GM21786 (cell line): ENCODE measurements around the gene UGT1A4.

ENCODE experiments used
- ATAC-seq: cut with Tn5 transposase; IDR thresholded peaks from one replicate; pipeline ENCODE4 v1.9.1; 2021; ENCODE audit not compliant: unreplicated experiment

UGT1A4 gene

DNA sequence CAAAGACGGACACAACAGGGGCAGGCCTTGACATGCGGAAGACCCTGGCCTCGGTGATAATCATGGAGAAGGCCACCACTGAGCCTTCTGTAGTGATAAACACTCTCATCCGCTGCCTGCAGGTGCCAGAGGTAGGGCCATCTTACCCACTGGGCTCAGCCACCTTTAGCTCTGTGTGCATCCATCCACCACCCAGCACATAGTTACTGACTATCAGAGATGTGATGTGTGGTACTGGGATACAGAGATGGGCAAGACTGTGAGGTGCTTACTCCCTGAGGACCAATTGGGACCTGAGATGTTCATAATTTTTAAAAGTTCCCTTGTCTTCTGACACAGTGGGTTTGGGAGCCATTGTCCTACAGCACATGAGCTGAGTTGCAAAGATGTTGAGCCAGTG, 61.2 kb downstream of the UGT1A4 start:
- ATAC-seq = no peak

DNA sequence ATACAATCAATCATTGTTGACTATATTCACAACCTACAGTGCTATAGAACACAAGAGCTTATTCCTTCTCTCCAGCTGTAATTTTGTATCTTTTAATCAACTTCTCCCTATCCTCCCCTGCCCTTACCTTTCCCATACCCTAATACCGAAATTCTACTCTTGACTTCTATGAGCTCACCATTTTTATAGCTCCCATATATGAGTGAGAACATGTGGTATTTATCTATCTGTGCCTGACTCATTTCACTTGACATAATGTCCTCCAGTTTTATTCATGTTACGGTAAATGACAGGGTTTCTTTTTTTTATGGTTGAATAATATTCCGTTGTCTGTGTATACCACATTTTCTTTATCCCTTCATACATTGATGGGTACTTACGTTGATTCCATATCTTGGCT, 62.2 kb downstream of the UGT1A4 start:
- ATAC-seq = no peak

GRCh38 chr2:233789554-233789953, 71.0 kb downstream of the UGT1A4 start:
- no peak for ATAC-seq

DNA sequence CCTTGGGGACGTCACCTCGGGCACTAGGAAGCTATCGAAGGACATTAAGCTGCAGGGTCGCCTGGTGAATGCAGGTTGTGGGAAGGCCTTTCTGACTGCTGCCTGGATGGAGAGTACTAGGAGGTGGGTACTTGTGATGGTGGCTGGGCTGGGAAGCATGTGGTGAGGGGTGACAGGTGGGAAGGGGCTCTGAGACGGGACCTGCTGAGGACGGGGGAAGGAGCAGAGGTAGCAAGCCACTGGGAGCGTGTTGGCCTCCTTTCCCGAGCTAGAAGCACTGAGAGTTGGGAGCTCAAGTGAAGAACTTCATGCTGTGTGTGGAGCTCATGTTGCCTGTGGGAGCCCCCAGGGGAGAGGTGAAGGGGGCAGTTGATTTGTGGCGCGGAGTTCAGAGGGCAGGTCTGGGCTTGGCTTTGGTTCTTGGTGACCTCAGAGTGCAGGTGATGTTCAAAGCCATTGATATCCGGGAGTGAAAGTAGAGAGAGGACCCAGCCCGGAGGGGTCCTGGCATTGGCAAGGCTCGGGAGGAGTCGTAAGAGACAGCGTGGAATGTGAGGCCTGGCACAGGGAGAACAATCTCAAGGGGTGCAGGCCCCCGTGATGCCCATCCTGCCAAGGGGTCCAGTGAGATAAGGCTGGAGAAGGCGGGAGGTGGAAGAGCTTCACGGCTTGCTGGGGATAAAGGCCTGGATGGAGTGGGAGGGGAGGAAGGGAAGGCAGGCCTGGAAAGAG, 72.8 kb downstream of the UGT1A4 start:
- no peak for ATAC-seq

DNA sequence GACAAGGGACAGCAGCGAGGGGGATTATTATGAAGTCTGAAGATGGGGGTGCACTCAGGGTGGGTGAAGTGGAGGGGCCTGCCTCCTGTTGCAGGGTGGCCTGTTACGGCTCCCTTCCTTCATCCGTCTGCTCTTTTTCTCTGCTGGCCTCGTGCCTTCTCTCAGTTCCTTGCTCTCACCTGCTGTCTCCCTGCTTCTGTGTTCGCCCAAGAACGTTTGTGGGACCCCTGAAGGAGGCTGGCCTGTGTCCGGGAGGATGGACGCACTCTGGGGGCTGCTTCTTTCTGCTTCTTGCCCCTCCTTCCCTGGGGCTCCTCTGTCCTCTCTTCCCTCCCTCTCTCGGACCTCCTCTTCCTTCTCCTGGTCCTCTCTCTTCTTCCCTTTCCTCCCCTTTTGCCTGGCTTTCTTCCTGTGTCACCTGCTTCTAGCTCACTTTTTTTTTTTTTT, 73.4 kb downstream of the UGT1A4 start:
- no peak for ATAC-seq

GRCh38 chr2:233792720-233793119, 74.2 kb downstream of the UGT1A4 start:
- ATAC-seq = no peak

DNA sequence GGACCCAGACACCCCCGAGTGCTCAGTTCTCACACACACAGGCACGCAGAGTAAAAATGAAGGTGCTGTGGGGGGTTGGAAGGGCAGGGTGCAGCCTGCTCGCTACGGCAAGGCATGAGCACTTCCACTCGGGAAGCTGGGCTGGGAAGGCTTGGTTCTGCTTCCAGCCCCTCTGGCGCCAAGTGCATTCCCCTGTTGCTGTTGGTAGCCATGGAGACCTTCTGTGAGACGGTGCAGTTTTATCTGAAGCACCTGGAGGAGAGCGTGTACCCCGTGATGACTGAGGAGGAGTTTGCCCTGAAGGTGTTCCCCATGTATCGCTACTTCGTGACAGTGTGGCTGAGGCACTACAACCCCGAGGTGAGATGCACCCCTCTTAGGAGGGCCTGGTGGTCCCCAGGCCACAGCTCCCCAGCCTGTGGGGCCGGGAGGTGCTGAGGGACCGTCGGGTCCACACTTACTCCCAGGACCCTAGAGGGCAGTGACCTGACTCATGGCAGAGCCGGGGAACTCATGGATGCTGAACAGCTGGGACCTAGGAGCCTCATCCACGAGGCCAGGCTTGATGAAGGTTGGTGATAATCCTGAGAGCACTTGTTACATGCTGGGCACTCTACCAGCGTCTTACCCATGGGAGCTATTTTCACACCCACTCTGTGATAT, 75.1 kb downstream of the UGT1A4 start:
- no peak for ATAC-seq

DNA sequence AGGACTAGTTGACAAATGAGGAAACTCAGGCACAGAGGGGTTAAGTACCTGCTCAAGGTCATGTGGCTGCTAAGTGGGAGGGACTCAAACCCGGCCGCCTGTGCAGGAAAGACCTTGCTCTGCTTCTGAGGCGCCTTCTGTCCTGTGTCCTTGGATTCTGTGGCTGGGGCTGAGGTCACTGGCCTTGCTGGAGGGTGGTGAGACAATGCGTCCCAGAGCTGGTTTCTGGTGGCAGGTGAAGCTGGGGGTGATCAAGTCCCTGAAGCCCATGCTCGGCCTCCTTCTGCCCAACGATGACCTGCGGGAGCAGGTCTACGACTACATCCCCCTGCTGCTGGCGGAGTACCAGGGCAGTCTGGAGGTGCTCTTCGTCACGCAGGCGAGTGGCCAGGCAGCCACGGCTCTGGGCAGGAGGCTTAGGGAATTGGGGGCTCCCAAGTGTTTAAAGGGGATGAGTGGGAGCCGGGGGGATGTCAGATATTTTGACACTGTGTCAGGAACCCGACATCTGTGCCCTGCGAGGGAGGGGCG, 75.7 kb downstream of the UGT1A4 start:
- no peak for ATAC-seq

DNA sequence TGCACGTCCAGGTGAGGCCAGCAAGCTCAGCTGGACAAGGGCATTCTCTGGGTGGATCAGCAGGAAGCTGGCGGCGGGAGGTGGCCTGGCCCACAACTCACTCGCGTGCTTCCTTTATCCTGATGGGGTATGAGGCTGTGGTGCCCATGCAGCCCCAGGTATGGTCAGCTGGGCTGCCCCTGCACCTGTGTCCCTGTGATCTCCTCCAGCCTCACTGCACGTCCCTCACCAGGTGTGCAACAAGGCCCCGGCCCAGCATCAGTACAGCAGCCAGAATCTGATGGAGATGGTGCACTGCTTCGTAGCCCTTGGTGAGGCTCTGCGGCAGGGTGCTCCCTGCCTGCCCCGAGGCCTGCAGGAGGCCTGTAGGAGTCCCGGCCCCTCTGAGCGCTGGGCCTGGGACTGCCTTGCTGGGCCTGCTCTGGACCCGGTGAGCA, 77.2 kb downstream of the UGT1A4 start:
- ATAC-seq = no peak

DNA sequence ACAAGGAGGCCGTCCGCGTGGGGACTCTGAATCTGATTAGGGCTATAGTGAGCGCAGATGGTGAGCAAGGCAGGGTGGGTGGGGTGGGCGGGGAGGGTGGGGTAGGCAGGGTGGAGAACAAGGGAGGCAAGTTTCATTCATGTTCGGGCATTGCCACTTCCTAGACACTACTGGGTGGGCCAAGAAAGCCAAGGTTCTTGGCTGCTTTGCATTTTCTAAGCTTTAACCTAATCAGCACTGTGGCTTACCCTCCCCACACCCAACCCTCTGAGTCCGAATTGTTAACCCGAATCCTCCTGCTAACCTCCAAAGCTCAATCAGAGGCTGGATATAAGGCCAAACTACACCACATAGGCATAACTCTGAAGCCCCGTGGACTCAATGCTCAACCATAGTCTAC, 77.7 kb downstream of the UGT1A4 start:
- ATAC-seq = no peak

DNA sequence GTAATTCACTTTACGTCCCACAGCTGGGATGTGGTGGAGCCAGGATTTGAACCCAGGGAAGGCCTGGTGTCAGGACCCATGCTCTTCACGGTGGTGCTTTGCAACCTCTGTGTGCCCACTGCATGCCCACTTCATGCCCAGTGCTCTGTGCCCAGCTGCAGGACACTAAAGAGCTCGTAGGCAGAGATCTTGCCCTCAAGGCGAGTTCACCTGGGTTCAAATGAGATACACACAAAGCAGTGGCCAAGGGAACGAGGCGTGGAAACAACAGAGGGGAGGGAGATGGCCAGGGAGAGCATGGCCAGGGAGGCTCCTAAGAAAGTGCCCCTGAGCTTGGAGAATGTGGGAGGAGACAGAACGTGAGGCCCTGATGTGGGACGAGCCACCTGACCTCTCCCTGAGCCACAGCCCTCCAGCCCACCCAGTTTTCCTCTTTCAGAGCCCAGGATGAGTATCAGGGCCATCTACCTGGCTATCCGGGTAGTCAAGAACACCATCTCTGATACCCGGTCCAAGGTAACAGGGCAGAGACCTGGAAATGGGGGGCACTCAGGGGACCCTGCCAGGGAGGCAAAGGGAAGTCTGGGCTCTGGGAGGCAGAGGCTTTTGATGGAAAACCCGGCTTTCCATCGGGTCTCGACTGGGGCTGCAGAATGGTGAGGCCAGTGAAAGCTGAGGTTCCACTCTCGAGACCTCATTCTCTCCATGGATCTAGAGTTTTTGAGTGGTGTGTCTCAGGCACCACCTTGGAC, 80.0 kb downstream of the UGT1A4 start:
- no peak for ATAC-seq

DNA sequence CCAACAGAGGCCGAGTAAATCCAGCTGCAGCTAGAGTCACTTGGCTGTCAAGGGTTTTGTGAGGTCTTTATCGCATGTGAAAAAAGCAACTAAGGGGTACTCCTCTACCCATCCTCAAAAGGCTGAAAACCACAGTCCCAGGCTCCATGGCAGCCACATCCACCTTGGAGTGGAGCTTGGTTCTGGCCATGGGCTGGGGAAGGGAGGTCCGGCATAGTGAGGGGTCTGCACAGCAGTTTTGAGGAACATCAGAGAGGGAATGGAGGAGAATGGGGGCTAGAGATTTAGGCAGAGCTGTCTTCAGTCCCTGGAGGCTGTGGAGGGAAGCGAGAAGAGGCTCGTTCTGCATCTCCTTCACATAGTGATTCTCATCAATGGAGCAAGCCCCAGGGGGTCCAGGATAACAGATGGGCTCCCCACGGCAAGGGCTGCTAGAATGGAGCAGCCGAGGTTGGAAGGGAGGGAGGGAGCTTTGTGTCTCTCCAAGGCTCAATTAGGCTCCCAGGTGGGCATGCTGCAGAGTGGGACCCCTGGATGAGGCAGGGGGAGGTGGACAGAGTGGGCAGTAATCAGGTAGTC, 80.6 kb downstream of the UGT1A4 start:
- ATAC-seq = no peak

DNA sequence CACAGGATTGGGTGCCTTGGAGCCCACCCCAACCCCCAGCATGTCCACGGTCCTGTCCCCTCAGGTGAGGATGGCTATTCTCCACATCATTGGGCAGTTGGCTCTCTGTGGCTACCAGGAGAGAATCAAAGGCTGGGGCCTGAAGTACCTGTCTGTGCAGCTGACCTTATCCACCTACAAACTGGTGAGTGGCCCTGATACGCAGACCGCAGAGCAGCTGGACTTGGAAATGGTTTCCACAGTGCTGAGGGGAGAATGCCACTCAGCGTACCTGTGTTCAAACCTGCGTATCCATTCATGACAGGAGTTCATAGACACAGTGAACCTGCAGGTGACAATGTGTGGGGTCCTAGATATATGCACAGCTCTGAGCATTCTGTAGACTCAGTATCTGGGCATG, 81.2 kb downstream of the UGT1A4 start:
- ATAC-seq = no peak

DNA sequence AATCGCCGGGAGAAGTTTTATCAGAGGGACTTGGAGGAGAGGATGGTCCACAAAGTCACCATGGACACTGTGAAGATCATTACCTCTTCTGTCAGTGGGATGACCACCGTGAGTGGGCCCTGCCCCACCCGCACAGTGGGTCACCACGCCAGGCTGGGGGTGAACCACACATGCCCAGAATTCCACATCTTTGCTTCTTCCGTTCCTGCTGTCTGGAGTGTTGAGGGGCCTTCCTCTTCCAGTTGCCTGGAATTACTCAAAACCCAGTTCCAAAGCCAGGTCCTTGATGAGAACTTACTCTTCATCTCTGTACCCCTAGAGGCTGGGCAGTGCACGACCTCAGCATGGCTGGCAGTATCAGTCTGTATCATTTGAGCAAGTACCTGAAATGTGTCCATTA, 81.7 kb downstream of the UGT1A4 start:
- no peak for ATAC-seq

DNA sequence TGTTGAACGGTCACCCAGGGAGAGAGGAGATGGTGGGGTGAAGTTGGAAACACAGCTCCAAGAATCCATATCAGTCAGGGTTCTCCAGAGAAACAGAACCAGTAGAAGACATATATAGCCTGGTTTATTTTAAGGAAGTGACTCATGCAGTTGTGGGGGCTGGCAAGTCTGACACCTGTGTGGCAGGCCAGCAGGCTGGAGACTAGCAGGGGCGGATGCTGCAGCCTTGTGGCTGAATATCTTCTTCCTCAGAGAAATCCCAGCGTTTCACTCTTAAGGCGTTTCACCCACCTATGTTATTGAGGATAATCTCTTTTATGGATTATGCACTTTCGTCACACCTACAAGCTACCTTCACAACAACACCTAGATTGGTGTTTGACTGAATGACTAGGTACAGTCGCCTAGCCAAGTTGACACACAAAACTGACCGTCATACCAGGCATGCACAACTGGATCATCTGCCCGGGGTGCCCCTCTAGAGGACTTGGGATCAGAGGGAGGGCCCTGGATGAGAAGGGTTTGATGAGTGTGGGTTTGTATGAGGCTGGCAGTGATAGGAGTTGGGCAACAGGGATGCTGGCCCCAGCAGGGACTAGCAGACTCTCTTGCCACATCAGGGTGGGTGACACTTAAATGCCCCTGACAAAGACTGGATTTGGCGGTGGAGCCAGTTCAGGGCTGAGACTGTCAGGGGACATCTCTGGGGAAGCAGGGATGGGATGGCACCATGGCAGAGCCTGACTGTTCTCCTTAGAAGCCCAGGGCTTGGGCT, 83.0 kb downstream of the UGT1A4 start:
- ATAC-seq = no peak

DNA sequence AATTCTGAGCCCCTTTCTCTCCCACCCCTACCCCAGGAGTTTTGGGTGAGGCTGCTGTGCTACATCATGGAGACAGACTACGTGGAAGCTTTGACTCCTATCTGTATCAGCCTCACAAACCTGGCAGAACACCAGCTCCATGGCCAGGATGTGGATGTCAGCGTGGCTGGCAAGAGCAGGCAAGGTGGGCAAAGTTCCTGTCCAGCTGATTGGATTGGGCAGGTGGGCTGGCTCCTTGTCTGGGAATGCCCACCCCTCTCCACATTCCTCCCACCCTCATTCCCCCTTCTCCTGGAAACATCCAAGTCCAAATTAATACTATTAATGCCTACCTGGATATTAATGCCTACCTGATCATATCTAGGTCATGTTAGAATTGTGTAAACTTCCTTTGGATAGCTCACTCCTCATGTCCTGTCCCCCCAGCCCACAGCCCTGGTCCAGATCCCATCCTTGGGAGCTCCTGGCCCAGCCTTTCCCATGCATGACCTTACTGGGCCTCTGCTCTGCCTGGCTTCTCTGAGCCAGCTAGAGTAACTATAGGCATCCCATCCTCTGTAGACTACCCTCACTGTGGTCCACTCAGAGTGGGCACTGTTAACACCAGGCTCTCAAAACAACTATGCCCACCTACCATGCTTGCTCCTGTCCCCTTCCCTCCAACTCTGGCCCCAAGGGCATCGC, 83.7 kb downstream of the UGT1A4 start:
- ATAC-seq = no peak

GRCh38 chr2:233803292-233803911, 84.9 kb downstream of the UGT1A4 start:
- ATAC-seq = no peak

GRCh38 chr2:233803994-233804393, 85.5 kb downstream of the UGT1A4 start:
- ATAC-seq = no peak

- no peak for ATAC-seq
Observed at GRCh38 chr2:233807215-233807865, 88.8 kb downstream of the UGT1A4 start.
